PC-3 (cell line): ENCODE results near the gene SCUBE1. TPM values are rescaled to one million over a fixed set of nuclear protein-coding genes. Genes with fewer than 3 reads are reported as not detected.

Source experiments
- ATAC-seq: fragments of 200-7000 bp; cut with Tn5 transposase; 2 replicates; pipeline ENCODE4 v1.9.1; 2020; ENCODE audit warnings: mild to moderate bottlenecking, moderate library complexity
- BruUV-seq: library from RNA; stranded (reverse); fragments of 400-500 nt; replicated peaks from 2 replicates; lab custom pipeline; 2021; lab: Mats Ljungman, UMichigan
- CTCF ChIA-PET: fragments of 300-600 bp; sonication (Branson Sonifier 250); formaldehyde crosslinking; loops from one replicate; lab custom pipeline; 2022; ENCODE audit warnings: antibody characterized with exemption; lab: Charles Lee
- POLR2A ChIA-PET: fragments of 300-600 bp; sonication (Branson Sonifier 250); formaldehyde crosslinking; loops from one replicate; lab custom pipeline; 2022; ENCODE audit warnings: antibody characterized with exemption; ENCODE audit not compliant: unreplicated experiment; lab: Charles Lee
- DNase-seq: peaks from one replicate; pipeline ENCODE4 v3.0.0-alpha.2; 2015
- H2AFZ ChIP-seq: fragments of 300-600 bp; sonication (generic); 2 replicates; pipeline ENCODE4 v1.6.0; 2016; ENCODE audit warnings: antibody characterized with exemption, low read length
- H3F3A ChIP-seq: fragments of 300-600 bp; sonication (generic); one replicate; pipeline ENCODE4 v1.6.0; 2017; ENCODE audit warnings: antibody characterized with exemption, low read length, control low read depth, mild to moderate bottlenecking; ENCODE audit not compliant: unreplicated experiment
- H3K27ac ChIP-seq: fragments of 300-600 bp; sonication (generic); 2 replicates; pipeline ENCODE4 v1.5.1; 2016; ENCODE audit warnings: mild to moderate bottlenecking, low read length
- H3K27me3 ChIP-seq: fragments of 300-600 bp; sonication (generic); 2 replicates; pipeline ENCODE4 v1.6.1; 2016; ENCODE audit warnings: low read length, mixed read lengths
- H3K36me3 ChIP-seq: fragments of 300-600 bp; sonication (generic); 2 replicates; pipeline ENCODE4 v1.6.1; 2016; ENCODE audit warnings: low read depth, mixed run types, low read length, mixed read lengths
- H3K4me1 ChIP-seq: fragments of 300-600 bp; sonication (generic); 2 replicates; pipeline ENCODE4 v1.5.1; 2016; ENCODE audit warnings: low read length; ENCODE audit not compliant: insufficient read depth
- H3K4me2 ChIP-seq: fragments of 300-600 bp; sonication (generic); 2 replicates; pipeline ENCODE4 v1.6.0; 2016; ENCODE audit warnings: low read length
- H3K4me3 ChIP-seq: fragments of 300-600 bp; sonication (generic); 2 replicates; pipeline ENCODE4 v1.5.1; 2016; ENCODE audit warnings: mild to moderate bottlenecking, low read length, mixed read lengths
- H3K79me2 ChIP-seq: fragments of 300-600 bp; sonication (generic); 2 replicates; pipeline ENCODE4 v1.6.1; 2017; ENCODE audit warnings: low read length, mixed read lengths
- H3K9ac ChIP-seq: fragments of 300-600 bp; sonication (generic); 2 replicates; pipeline ENCODE4 v1.6.0; 2016; ENCODE audit warnings: mild to moderate bottlenecking, low read length
- H3K9me2 ChIP-seq: fragments of 300-600 bp; sonication (generic); replicated peaks from 2 replicates; pipeline ENCODE4 v1.6.1; 2016; ENCODE audit warnings: mixed run types, low read length, mixed read lengths
- H3K9me3 ChIP-seq: fragments of 300-600 bp; sonication (generic); 2 replicates; pipeline ENCODE4 v1.6.1; 2016; ENCODE audit warnings: low read length, mixed read lengths
- H4K20me1 ChIP-seq: fragments of 300-600 bp; sonication (generic); 2 replicates; pipeline ENCODE4 v1.6.1; 2016; ENCODE audit warnings: low read length, mixed read lengths
- CTCF ChIP-seq: fragments of 300-600 bp; sonication (generic); conservative IDR thresholded peaks from 2 replicates; pipeline ENCODE4 v1.5.1; 2017; ENCODE audit warnings: antibody characterized with exemption, low read depth, mild to moderate bottlenecking, low read length
- EZH2 ChIP-seq: fragments of 300-600 bp; sonication (generic); IDR thresholded peaks from one replicate; pipeline ENCODE4 v1.6.1; 2017; ENCODE audit warnings: antibody characterized with exemption, mild to moderate bottlenecking, low read length; ENCODE audit not compliant: unreplicated experiment
- EZH2phosphoT487 ChIP-seq: fragments of 300-600 bp; sonication (generic); IDR thresholded peaks from 2 replicates; pipeline ENCODE4 v1.6.1; 2018; ENCODE audit warnings: mild to moderate bottlenecking, antibody characterized with exemption, low read length, borderline replicate concordance
- intact Hi-C: fragments of 100-400 bp; cut with micrococcal nuclease; formaldehyde crosslinking; loops from 2 replicates; pipeline ENCODE4 v1.9.0; 2023
- total RNA-seq: library from RNA; depleted of rRNA; stranded (reverse); fragments of >200 nt; gene quantifications from 2 replicates; pipeline ENCODE4 v1.2.3, GENCODE V29; 2014

SCUBE1 gene
- total RNA-seq, 1 experiment from 2014 or later = not detected

GRCh38 chr22:43208703-43209522 is 134.3 kb downstream of the SCUBE1 start:
- no peaks in the 10 kb centered on the region for H3K4me1 ChIP-seq
- H3K4me2 ChIP-seq = no peak overlapping the region
- no peaks in the 10 kb centered on the region for H3K36me3 ChIP-seq
- H3K9me2 ChIP-seq = no peaks in the 10 kb centered on the region
- no peak overlapping the region for H3K4me3 ChIP-seq
- ATAC-seq (no peak), DNase-seq (no peak)
- H2AFZ ChIP-seq = no peak overlapping the region
- ChIA-PET POLR2A (no interaction called here), CTCF (no interaction called here)
- no peaks in the 10 kb centered on the region for H3K9me3 ChIP-seq
- TF ChIP-seq EZH2phosphoT487 (no peak), CTCF (no peak), EZH2 (no peak)
- no TSS peak for BruUV-seq
- no peaks in the 10 kb centered on the region for H3F3A ChIP-seq
- intact Hi-C loops = no loop called here
- no peaks in the 10 kb centered on the region for H4K20me1 ChIP-seq
- no peak overlapping the region for H3K9ac ChIP-seq
- H3K27me3 ChIP-seq = no peaks in the 10 kb centered on the region
- no peak overlapping the region for H3K27ac ChIP-seq
- no peaks in the 10 kb centered on the region for H3K79me2 ChIP-seq

GRCh38 chr22:43207849-43208702 is 135.1 kb downstream of the SCUBE1 start:
- Histone ChIP-seq H3K4me3 (no peak overlapping the region), H3K79me2 (no peaks in the 10 kb centered on the region), H3K4me1 (no peaks in the 10 kb centered on the region), H4K20me1 (no peaks in the 10 kb centered on the region), H3K9me3 (no peaks in the 10 kb centered on the region), H3K4me2 (no peak overlapping the region), H3K27ac (no peak overlapping the region), H3K9ac (no peak overlapping the region), H3K27me3 (no peaks in the 10 kb centered on the region), H3K9me2 (no peaks in the 10 kb centered on the region), H3F3A (no peaks in the 10 kb centered on the region), H2AFZ (no peak overlapping the region), H3K36me3 (no peaks in the 10 kb centered on the region)
- TF ChIP-seq EZH2 (no peak), EZH2phosphoT487 (no peak), CTCF (no peak)
- ChIA-PET POLR2A (no interaction called here), CTCF (no interaction called here)
- DNase-seq = no peak
- ATAC-seq = no peak
- intact Hi-C loops = no loop called here
- BruUV-seq = no TSS peak
